HG03095 (cell line): ENCODE measurements around the gene TMEM132D.

Source experiments
- ATAC-seq: cut with Tn5 transposase; IDR thresholded peaks from one replicate; pipeline ENCODE4 v1.9.1; 2021; ENCODE audit warnings: moderate library complexity; ENCODE audit not compliant: unreplicated experiment

The TMEM132D gene

DNA sequence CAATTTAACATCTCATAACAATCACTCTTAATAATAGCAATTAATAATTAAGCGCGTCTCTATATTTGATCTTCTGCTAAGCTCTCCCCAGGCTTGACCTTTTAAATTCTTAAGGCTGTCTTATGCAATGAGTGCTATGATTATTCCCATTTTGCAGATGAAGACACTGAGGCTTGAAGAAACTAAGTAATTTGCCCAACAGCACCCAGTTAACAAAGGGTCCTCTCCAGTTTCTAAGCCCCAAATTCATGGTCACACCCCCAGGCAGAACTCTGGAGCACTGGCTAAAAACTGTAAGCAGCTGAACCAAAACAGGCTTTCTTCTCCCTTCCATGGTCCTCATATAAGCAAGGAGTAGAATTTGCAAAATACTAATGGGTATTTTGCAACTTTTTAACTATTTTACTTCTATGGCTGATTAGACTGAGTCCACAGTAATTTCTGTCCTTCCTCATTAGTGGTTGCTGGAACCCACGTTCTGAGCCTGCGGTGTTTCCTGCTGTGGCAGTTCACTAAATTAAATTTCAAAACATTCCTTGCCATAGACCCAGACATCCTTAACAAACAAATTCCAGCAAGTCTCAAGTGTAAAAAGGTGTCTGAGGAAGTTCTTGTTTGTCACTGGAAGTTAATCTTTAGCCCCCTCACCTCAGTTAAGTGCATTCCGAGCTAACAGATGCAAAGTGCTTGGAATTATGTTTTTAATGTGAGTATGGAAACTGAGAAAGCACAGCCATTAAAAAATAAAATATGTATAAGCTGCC, 76.5 kb downstream of the TMEM132D start:
- no peak for ATAC-seq

DNA sequence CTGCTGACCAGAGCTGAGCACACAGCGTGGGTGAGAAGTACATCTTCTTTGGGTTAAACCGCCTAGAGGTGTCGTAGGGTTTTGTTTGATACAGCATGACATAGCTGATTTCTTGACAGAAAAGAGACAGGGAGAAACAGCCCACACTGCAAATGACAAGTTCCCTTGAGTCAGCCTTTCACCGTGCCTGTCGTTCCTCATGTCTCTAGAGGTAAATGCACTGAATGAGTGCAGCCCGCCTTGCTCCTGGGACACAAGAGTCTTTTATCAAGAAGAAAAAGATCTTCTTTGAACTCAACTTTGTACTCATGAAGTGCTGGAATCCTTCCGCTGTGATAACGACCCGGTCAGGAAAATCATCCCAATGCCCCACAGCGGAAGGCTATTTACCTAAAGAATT, 77.6 kb downstream of the TMEM132D start:
- ATAC-seq, result no peak

DNA sequence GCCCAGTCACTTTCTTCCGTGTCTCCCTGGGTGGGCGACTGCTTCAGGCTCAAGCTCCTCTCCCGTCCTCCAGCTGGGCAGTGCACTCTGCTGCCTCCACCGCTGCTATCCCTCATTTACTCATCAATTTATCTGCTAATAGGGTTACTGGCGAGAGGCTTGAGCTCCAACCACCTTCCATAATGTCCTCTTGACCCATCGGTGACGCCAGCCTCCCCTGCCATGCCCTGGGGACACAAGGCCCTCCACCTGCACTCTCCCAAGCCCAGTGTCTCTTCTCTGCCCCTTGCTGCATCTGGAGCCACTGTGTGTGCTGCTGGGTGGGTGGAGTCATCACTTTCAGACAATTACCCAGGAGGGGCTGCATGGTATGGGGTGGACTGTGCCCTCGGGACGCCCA, 78.5 kb downstream of the TMEM132D start:
- no peak for ATAC-seq

DNA sequence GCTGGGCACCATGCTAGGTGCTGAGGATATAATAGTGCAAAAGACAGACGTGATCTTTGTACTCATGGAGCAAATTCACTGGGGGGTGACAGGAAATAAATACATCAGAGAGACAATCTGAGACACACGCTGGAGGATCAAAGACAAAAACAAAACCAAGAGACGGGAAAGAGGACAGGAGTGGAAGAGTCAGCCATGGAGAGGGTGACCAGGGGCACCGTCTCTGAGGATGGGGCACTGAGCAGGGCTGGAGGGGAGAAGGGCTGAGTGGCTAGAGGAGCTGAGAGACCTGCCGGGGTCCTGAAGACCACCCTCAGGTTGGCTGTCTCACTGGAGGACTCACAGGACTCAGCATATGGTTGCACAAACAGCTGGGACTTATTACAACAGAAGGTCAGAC, 81.9 kb downstream of the TMEM132D start:
- no peak for ATAC-seq

DNA sequence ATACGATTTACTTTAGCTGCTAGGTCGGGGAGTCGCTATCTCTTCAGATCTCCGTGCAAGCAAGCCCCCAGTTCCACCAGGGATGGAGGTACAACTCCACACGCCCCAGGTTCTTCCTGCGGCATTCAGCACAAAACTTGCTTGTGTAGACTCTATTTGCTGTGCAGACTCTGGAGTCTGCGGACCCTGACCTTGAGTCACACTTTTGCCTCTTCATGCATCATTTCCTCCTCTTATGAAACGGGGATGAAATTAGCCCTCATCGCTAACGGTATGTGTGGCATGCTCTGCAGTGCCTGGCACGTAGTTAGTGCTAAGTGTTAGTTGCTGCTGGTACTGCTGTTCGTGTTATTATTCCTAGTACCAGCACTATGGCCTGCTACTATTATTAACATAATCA, 84.4 kb downstream of the TMEM132D start:
- ATAC-seq, result no peak

DNA sequence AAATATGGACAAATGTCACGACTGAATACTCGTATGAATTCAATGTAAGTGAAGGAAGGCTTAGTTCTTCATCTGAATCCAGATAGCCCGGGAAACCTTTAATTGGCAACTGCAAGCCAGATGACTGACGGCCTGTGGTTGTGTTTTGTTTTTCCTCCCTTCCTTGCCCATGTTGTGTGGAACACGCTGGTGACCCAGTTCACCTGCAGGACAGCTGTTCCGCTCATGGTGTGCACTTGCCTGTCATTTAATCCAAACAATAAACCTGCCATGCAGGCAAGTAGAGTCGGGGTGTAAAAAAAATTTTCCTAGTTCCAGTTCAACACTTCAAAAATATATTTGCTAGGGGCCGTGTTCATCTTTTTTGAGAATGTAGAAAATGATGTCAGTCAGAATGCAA, 88.0 kb downstream of the TMEM132D start:
- ATAC-seq, result no peak

DNA sequence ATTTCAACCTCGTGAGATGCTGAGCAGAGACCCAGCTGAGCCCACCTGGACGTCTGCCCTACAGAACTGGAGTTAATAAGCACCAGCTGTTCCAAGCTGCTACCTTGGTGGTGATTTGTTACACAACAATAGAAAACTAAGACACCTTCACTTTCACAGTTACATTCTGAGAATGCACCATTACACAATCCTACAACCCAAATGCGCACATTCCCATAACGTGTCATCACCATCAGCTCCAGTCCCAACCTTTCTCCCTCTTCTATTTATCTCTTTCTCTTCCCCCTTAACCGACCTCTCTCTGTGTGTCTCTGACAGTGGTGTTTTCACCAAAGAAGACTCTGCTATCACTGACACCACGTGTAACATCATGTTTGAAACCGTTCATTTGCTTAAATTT, 91.9 kb downstream of the TMEM132D start:
- ATAC-seq, result no peak

DNA sequence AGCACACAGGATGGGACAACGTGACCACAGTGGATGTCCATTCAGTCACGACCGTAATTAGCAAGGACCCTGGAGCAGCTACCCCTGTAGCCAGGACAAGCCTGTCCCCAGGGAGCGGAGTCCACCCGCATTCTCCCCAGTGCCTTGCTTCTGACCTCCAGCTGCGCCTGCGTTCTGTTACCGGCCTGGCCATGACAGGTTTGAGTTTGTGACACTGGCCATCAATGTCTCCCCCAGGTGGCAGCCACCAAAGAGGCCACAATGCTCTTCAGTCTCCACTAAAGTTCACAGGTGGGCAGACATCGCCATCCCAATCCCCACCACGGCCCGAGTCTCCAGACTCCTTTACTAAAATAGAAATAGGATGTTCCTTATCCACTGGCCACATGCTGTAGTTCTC, 96.7 kb downstream of the TMEM132D start:
- no peak for ATAC-seq

DNA sequence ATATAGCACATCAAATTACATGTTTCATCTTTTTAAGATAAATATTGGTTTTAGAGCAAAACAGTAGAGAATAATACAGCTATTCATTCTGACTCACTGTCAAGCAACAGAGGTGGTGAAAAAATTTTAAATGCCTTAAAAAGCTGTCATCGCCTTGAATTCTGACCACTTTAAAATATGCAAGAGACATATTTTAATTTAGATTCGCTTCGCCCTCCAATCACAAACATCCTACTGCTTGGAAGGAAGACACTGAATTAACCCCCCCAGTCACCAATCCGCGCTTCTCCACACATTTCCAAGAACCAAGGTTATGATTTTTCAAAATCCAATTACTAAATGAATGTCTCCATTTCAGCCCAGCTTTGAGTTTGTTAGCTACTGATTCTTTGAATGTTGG, 112.4 kb downstream of the TMEM132D start:
- no peak for ATAC-seq

DNA sequence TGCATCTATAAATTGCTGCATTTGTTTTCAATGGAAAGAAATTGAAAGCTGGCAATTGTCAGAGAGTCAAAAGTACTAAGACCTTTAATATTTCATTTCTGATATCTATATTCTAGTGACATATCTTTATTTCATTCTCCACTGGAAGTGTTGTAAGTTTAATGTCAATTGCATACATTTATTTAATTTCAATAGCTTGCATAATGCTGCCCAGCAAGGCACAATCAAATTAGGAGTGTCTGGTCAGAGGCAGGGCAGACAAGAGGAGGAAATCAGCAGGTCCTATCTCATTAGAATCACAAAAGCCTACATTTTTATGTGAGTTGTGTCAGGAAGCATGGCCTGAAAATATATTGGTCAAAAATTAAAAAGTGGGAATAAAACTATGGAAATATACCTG, 112.9 kb downstream of the TMEM132D start:
- ATAC-seq, result no peak

DNA sequence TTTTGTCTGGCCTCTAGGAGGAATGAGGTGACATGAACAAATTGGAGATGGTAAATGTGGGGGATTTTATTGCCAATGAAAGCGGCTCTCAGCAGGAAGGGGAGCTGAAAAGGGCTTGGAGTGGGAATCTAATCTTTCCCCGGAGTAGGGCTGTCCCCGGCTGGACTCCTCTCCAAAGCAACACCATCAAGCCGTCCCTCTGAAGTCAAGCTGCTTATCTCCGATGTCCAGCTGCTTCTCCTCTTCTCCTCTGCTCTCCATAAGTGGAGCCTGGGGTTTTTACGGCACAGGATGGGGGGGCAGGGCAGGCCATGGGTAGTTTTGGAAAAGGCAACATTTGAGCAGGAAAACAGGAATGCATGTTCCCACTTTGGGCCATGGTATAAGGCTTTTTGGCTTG, 113.5 kb downstream of the TMEM132D start:
- ATAC-seq, result no peak

DNA sequence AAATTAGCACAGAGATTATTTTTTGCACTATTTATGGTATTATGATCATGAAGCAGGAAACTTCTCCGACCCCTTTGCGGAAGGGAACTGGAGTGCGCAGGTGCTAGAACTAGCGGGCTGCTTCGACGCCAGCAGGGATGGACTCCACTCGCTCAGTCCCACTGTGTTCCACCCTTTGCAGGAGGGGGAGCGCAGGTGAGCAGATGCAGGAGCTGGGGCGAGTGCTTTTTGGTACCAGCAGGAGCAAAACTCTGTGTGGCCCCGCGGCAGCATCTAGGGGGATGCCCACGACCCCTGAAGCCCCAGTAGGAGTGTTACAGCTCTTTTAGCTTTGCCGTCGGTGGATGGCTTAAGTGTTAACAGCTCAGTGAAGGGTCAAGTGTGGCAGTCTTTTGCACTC, 113.9 kb downstream of the TMEM132D start:
- no peak for ATAC-seq

DNA sequence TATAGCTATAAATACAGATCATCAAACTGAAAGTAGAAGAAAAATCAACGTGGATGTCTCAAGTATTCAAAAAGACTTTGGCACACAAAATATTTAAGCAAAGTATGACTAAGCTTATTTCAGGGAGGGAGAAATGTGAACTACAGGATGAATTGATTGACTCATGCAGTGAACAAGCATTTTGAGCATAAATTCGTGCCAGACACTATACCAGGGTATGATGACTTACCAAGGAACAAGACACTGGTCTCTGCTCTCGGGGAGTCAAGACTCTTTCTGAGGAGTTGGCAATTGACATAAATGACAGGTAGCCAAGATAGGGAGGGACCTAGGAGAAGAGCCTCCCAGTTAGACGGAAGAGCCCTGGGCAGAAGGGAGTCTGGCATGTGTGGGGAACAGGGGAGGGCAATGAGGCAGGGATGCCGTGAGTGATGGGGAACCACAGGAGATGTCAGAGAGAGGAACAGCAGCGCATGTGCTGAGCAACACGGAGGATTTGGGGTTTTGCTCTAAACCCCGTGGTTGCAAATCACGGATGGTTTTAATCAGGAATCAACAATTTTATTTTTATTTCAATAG, 115.2 kb downstream of the TMEM132D start:
- ATAC-seq, result no peak

DNA sequence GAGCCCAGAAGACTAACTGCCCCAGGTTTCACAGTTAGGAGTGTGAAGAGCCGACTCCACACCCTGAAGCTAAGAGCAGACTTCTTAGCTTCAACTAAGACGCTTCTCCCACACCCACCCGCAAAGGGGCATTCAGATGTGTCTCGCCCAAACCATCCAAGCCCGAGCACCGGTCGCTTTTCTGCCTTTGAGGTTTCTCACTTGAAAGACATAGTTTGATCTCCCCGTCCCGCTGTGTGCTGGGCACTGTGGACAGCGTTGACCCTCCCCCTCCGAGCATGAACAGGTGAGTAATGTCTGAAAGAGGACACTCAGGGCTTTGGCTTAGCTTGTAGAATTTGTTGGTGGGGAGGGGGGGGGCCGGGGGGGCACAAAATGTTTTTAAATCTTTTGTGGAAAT, 123.8 kb downstream of the TMEM132D start:
- ATAC-seq, result no peak

DNA sequence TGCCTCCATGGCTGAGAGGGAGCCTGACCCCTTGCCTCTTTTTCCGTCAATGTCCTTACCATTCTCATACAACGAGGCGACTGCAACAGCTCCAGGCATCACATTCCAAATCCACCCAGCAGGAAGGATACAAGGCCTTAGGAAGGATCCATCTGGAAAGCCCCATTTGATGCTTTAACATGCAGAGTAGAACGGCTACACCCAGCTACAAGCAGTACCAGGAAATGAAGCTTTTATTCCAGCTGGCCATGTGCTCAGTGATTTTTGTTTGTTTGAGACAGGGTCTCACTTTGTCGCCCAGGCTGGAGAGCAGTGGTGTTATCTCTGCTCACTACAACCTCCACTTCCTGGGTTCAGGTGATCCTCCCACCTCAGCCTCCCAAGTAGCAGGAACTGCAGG, 124.8 kb downstream of the TMEM132D start:
- no peak for ATAC-seq

DNA sequence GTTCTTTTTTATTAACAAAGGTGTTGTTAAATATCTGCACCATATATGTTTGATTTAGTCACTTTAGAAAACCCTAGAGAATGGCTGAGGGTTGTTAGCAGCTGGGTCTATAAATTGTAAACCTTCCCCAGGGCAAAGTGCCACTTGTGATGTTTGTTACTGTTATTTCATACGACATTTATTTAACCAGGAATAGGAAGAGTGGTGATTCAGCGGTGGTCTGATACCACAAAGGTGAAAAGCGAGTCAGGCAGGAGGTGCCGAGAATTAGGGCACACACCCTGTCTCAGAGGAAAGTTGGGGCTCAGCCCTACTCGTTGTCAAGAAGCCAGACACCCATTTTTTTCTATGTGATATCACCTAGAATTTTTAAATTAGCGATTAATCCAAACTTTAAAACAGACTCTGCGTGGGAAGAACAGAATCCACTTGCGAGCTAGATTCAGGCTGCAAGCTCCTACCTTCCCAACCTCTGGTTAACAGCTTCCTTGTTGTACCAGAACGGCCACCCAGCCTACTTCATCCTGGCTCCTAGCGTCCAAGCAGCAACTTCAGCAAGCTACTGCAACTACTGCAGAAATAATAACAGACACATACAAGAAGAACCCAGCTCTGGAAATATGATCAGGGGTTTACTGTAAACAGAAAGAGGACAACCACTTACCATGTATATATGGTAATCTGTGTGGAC, 126.7 kb downstream of the TMEM132D start:
- ATAC-seq, result no peak

DNA sequence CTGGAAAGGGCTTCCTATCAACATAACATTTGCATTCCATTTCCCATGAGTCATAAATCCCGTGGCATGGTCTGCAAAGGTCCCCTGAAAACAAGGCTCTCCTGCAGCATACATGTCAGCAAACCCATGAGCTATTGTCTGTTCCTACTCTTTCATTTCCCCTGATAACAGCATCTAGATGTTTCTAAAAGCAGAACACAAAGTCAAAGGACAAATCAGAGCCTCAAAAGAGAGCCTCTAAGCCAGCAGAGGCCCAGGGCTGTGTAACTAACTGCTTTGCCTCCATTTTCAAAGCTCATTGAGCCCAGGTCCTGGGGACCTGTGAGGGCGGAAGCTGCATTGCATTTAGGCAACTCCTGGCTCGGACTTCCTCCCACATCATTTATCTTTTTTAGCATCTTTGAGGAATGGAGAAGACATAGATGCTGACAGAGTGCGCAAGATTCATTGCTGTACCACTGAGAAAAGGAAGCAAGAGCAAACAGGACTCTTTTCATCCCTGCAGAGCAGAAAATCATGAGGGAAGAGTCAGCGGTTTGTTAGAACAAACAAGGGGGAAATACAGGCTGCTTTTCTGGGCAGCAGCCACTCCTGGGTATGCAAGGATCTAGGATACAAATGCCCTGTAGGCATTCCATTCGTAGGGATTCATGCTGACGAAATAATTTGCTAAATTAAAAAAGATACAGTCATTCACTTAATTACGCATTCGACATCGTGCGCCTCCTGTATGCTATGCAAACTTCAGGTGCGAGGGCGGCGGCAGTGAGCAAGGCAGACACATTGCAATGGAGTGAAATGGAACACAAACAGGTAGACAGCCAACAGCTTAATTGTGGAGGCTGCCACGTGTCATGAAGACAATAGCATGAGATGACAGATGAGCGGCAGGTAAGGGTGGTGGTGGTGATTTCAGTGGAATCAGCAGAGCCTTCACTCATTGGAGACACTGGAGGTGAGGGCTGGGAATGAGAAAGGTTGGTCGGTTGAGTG, 131.0 kb downstream of the TMEM132D start:
- no peak for ATAC-seq

DNA sequence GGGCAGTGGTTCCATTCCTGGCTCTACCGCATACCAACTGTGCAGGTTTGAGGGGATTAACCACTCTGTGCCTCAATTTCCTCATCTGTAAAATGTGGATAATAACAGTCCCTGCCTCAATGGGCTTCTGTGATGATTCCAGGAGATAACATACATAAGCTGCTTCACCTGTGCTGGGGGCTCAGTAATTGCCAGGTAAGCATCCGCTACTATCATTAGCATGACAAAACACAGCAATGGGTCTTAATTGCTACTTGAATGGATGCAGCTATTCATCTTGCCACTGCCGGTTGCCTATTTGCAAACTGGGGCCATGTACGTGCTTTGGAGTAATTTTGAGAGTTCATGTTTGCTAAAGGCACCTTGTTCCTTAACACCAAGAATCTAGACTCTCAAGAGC, 132.6 kb downstream of the TMEM132D start:
- no peak for ATAC-seq

DNA sequence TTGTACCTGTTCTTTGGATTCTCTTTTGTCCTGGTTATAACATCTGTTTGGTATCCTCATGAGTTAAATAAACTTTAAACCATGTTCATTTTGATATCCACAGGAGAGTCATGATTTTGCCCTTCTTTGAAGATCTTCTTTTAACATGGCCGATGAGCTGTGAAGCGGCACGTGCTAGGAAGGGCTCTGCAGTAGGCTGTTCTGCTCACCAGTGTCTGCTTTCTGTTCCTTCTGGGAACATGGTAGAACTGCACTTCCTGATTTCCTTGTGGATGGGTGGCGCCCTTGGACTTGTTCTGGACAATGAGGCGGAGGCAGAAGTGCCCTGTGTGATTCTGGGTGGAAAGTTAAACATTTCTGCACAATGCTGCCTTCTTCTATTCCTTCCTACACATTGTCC, 138.1 kb downstream of the TMEM132D start:
- no peak for ATAC-seq

DNA sequence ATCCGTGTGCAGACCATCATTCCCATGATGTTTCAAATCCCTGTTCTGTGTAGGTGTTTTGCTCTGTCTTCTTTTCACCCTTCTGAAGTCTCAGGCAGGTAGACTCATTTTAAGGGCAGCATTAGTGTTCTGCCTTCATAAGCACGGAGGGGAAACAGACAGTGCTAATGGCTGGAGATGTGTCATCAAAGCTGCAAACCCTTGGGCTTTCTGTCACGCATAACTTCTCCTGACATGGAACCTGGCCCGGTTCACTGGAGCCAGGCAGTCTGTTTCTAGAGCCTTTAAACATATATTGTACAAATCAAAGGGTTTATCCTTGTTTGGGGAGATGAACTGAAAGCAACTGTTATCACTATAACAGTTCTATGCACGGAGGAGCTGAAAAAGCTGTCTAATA, 141.4 kb downstream of the TMEM132D start:
- no peak for ATAC-seq

DNA sequence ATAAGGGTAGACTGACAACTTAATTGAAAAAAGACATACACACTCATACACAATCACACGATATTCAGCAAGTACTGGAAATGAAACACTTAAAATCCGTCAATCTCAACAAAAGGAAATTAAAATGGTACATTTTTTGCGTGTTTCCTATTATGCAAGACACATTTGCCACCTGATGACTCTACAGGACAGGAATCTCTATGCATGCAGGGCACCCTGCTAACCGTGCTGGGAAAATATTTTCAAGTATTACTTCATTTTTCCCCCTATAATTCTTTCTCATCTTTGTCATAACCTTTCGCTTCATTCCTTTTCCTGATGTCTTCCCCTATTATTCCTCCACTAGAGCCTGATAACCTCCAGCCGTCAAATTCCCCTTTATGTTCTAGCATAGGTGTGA, 150.2 kb downstream of the TMEM132D start:
- ATAC-seq, result no peak
